Right lobe of liver (tissue), 6 donors: ENCODE results near the gene RPL11. TPM values are rescaled to one million over a fixed set of nuclear protein-coding genes. Genes with fewer than 3 reads are reported as not detected.

Source experiments
- ATAC-seq, 4 donors: fragments of 200-7000 bp; cut with Tn5 transposase; one replicate each; pipeline ENCODE4 v1.9.1; 2020; ENCODE audit warnings: mild to moderate bottlenecking in 4 of 4, moderate library complexity in 4 of 4
- DNase-seq, 3 donors: peaks; one replicate each; pipeline ENCODE4 v3.0.0-alpha.2; 2020
- H3K27ac ChIP-seq, 3 donors: fragments of 200-600 bp; one replicate each; pipeline ENCODE4 v1.8.0; 2022
- H3K27me3 ChIP-seq, 2 donors: fragments of 200-600 bp; one replicate each; pipeline ENCODE4 v1.8.0; 2022
- H3K36me3 ChIP-seq, 4 donors: fragments of 200-600 bp; sonication (generic) in 1 of 4; one replicate each; pipeline versions ENCODE4 v1.5.1 to v1.8.0; 2017 to 2022; ENCODE audit warnings: control low read depth in 1 of 4
- H3K4me1 ChIP-seq, 4 donors: fragments of 200-600 bp; sonication (generic) in 1 of 4; one replicate each; pipeline versions ENCODE4 v1.5.1 to v1.8.0; 2017 to 2022; ENCODE audit warnings: control low read depth in 1 of 4
- H3K4me3 ChIP-seq, 3 donors: fragments of 200-600 bp; one replicate each; pipeline ENCODE4 v1.8.0; 2022
- H3K9me3 ChIP-seq, 4 donors: fragments of 200-600 bp; sonication (generic) in 1 of 4; one replicate each; pipeline versions ENCODE4 v1.5.1 to v1.8.0; 2017 to 2022; ENCODE audit warnings: control low read depth in 1 of 4
- POLR2A ChIP-seq: fragments of 450-650 bp; IDR thresholded peaks from one replicate; pipeline ENCODE4 v1.6.1; 2017; ENCODE audit warnings: antibody characterized with exemption, mild to moderate bottlenecking
- WGBS: methylation state at CpG from one replicate; pipeline ENCODE4 v1.1.6; 2018; ENCODE audit warnings: low coverage, low lambda C conversion rate; ENCODE audit not compliant: insufficient coverage; ENCODE audit errors: missing lambda C conversion rate; 5-methylcytosine and 5-hydroxymethylcytosine counted together
- intact Hi-C, 2 donors: fragments of 100-400 bp; cut with DNase I; formaldehyde crosslinking; loops; one replicate each; pipeline versions ENCODE4 v1.11.2 to v1.14.1; 2022
- long read RNA-seq: library from polyadenylated mRNA; unstranded; transcript quantifications from one replicate; pipeline ENCODE4 v2.0.0, GENCODE V29; 2019
- total RNA-seq, 6 experiments: library from RNA; depleted of rRNA in 2 of 6; stranded (reverse); fragments of >200 nt in 2 of 6; fragmentation: NEBNext Ultra II Directional in 3 of 6; extraction: Animal tissue kit (Norgen Biotek cat#: 25700) in 3 of 6; gene quantifications; one replicate each; pipeline versions ENCODE4 v1.1.0 to v1.2.4, GENCODE V29; 2016 to 2023
- TF ChIP-seq, protein P1 (sequence below), 4 donors: fragments of 200-600 bp in 3 of 4; fragments of 450-650 bp in 1 of 4; IDR thresholded peaks; one replicate each; pipeline versions ENCODE4 v1.5.1 to v1.8.0; 2016 to 2022; ENCODE audit warnings: antibody characterized with exemption in 4 of 4, mild to moderate bottlenecking in 2 of 4
- donor health status: DM: no; HTN: yes; CAD: no.
- donor health status: DM: no; HTN: no; CAD: no.
- donor health status: DM: no; HTN: no; CAD: no.
- donor health status: DM: no; HTN: yes; CAD: no.
- donor health status: DM: no; HTN: yes; CAD: no.

RPL11 gene
- total RNA-seq: 100 to 1,000 TPM; 341 to 471 (median 405) TPM
- long read RNA-seq, transcript RPL11-206 (6 exons, 1,017 nt): major isoform, 342 of 469 reads
- long read RNA-seq, transcript RPL11-201 (6 exons, 660 nt): minor isoform, 30 of 469 reads
- long read RNA-seq, transcript RPL11-203 (5 exons, 879 nt): minor isoform, 75 of 469 reads
- long read RNA-seq, partial matches to known transcripts: 15 of 469 reads
- long read RNA-seq, other reads (novel, unspliced or antisense): 7 of 469 reads

DNA sequence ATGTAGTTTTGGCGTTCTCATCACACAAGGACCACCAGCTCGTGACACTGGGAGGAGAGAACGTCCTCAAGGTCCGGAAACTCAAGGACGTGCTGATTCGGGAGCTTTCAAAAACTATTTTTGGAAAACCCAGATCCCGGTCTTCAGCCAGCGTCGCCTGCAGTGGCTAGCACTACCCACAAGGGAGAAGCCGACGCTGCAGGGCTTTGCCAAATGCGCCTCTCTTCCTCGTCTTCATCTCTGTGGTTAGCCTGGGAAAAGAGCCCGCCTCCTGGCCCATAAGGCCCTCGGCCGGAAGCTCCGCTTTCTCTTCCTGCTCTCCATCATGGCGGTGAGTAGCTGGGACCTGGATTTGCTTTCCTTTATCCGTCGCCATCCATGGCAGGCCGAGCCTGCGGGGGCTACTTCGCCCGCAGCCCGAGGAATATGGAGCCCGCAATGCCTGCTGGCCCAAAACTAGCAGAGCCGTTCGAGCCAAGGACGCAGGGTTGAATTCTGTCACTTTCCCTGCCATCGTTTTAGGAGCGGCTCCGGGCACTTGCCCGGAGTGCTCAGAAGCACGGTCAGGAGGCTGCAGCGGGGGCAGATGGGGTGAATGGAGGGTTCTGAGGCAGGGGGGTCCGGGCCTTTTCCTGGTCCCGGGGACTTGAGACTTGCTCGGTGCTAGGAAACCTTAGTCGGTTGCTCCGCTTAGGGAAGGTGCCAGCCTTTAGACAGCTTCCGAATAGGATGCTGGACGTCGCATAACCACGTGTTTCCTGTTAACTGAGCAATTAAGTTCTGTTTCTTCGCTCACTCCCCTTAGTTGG, at the start of gene RPL11:
Gene RPL11, plus strand, starts transcription at position 308 of the 809 bp plus-strand sequence. Its CDS starts 18 bp downstream, at position 326.
- Histone ChIP-seq H3K4me3 (peak within 1 kb of the TSS; percentile 68 to 93 (median 76)), H3K36me3 (peaks cover 6 to 39% (median 16%) of the 10 kb centered on the region in 4 donors), H3K9me3 (no peaks in the 10 kb centered on the region), H3K27me3 (no peaks in the 10 kb centered on the region), H3K4me1 (peaks cover 0 to 24% (median 10%) of the 10 kb centered on the region in 4 donors), H3K27ac (peak within 1 kb of the TSS; percentile 67 to 71 (median 68))
- TF ChIP-seq, protein P1, sequence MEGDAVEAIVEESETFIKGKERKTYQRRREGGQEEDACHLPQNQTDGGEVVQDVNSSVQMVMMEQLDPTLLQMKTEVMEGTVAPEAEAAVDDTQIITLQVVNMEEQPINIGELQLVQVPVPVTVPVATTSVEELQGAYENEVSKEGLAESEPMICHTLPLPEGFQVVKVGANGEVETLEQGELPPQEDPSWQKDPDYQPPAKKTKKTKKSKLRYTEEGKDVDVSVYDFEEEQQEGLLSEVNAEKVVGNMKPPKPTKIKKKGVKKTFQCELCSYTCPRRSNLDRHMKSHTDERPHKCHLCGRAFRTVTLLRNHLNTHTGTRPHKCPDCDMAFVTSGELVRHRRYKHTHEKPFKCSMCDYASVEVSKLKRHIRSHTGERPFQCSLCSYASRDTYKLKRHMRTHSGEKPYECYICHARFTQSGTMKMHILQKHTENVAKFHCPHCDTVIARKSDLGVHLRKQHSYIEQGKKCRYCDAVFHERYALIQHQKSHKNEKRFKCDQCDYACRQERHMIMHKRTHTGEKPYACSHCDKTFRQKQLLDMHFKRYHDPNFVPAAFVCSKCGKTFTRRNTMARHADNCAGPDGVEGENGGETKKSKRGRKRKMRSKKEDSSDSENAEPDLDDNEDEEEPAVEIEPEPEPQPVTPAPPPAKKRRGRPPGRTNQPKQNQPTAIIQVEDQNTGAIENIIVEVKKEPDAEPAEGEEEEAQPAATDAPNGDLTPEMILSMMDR (IDR thresholded peaks at IDR 0.05): peak; percentile 79 to 89 (median 86)
- peak; percentile 77 for TF ChIP-seq POLR2A
- DNase-seq (peak; percentile 92 to 95 (median 93)), ATAC-seq (peak; percentile 99 to 100 (median 100))
- intact Hi-C loops: loop anchor here (10.0 kb wide), 2 partner anchors 53 to 63 kb away; partner anchors contain the start of gene ELOA (in 1 of the 2)
- WGBS: under 1% methylated on average over 24 of the region's 45 CpGs

- WGBS: 46% methylated on average over 6 of the region's 7 CpGs
- Histone ChIP-seq H3K27me3 (no peaks in the 10 kb centered on the region), H3K36me3 (no peaks in the 10 kb centered on the region), H3K9me3 (no peaks in the 10 kb centered on the region), H3K4me1 (no peaks in the 10 kb centered on the region), H3K27ac (no peak overlapping the region), H3K4me3 (no peak overlapping the region)
- intact Hi-C loops: no loop called here
- no peak for TF ChIP-seq POLR2A
- TF ChIP-seq, protein P1 (IDR thresholded peaks at IDR 0.05): no peak
- no peak for DNase-seq
- ATAC-seq: no peak
These were observed 47.7 kb upstream of the RPL11 start for GRCh38 chr1:23643736-23644554.

GRCh38 chr1:23644555-23644866, 47.1 kb upstream of the RPL11 start:
- Histone ChIP-seq H3K27me3 (no peaks in the 10 kb centered on the region), H3K4me3 (no peak overlapping the region), H3K9me3 (no peaks in the 10 kb centered on the region), H3K27ac (no peak overlapping the region), H3K36me3 (no peaks in the 10 kb centered on the region), H3K4me1 (no peaks in the 10 kb centered on the region)
- WGBS: 100% methylated on average over 1 of the region's 5 CpGs
- no peak for DNase-seq
- ATAC-seq: no peak
- intact Hi-C loops: no loop called here
- no peak for TF ChIP-seq POLR2A
- TF ChIP-seq, protein P1 (IDR thresholded peaks at IDR 0.05): no peak

DNA sequence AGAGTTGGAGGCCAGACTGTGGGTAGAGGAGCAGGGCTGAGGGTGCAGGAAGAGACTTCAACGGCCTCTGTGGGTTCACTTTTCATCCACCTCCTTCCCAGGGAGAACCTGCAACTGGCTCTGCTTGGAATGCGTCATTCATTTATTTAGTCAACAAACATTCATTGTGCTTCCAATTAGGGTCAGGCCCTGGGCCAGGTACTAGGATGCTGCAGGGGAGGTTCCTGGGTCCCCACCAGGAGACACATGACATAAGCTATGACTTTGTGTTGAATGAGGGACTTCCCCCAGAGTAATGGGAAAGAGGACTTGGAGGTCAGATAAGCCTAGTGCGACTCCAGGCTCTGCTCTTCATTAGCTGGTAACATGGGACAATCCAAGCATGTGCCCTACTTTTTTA, 46.3 kb upstream of the RPL11 start:
- no peak overlapping the region for H3K27ac ChIP-seq
- intact Hi-C loops: no loop called here
- no peak for ATAC-seq
- no peaks in the 10 kb centered on the region for H3K36me3 ChIP-seq
- no peaks in the 10 kb centered on the region for H3K9me3 ChIP-seq
- no peak for TF ChIP-seq POLR2A
- TF ChIP-seq, protein P1 (IDR thresholded peaks at IDR 0.05): no peak
- DNase-seq: no peak
- no peak overlapping the region for H3K4me3 ChIP-seq
- WGBS: no CpG with 5 or more reads among the region's 3 CpGs
- no peaks in the 10 kb centered on the region for H3K27me3 ChIP-seq
- no peaks in the 10 kb centered on the region for H3K4me1 ChIP-seq
